GM12892 (cell line): ENCODE results near the gene CNTNAP5.

ENCODE experiments used
- DNase-seq: peaks from one replicate; pipeline ENCODE4 v3.0.0; 2011; ENCODE audit not compliant: insufficient read length
- FAIRE-seq: peaks from 2 replicates; lab custom pipeline; 2011; peaks lifted over from hg19 to GRCh38; lab: Jason Lieb, UNC
- POLR2A ChIP-seq: IDR thresholded peaks from 2 replicates; pipeline ENCODE4 v1.6.1; 2011; ENCODE audit warnings: low read depth, low read length, control low read depth
- POLR2AphosphoS5 ChIP-seq: IDR thresholded peaks from 2 replicates; pipeline ENCODE4 v1.6.1; 2011; ENCODE audit warnings: low read depth, low read length, control low read depth
- TAF1 ChIP-seq: IDR thresholded peaks from 2 replicates; pipeline ENCODE4 v1.6.1; 2011; ENCODE audit warnings: low read depth, mild to moderate bottlenecking, control low read depth, low read length, borderline replicate concordance

Gene CNTNAP5

GRCh38 chr2:124426122-124426521, 401.0 kb downstream of the CNTNAP5 start:
- DNase-seq (no peak), FAIRE-seq (no peak)
- no peak for TF ChIP-seq POLR2A
- no peak for TF ChIP-seq POLR2AphosphoS5
- TF ChIP-seq TAF1: no peak

DNA sequence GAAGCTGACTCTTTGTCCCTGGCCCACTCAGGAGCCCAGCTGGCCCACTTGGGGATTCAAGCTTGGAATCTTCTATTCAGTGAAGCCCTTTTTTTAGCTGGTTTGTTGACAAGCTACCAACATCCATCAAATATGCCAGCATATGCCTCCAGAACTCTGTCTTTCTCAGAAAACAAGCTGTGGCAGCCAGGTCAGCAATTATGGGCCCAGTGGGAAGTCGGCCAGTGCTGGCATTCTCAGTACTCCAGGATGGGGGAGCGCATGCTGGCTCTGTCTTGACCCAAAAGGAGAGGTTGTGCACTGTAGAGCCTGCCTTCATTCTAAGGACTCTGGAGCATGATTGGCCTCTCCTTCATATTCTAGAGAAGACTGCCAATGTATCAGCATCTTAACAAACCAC, 401.5 kb downstream of the CNTNAP5 start:
- no peak for TF ChIP-seq TAF1
- TF ChIP-seq POLR2AphosphoS5: no peak
- TF ChIP-seq POLR2A: no peak
- FAIRE-seq (no peak), DNase-seq (no peak)

DNA sequence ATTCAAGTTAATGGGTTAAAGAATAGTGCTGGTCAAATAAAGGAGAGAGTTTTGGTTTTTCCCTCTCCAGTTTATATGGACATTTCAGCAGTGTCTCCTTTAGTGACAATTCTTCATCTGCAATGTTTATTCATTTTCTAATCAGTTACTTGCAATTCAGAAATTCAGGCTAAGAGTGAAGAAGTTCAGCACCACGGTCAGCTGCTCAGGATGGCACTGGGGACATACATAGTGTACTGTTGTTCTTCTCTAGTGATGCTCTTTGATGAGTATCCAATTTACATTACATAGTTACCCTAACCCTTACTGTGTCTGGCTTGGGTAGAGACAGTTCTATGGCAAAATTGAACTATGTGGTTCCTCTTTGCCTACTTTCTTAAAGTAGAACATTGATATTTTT, 412.7 kb downstream of the CNTNAP5 start:
- no peak for DNase-seq
- TF ChIP-seq POLR2A (no peak), TAF1 (no peak), POLR2AphosphoS5 (no peak)
- FAIRE-seq: no peak

GRCh38 chr2:124450481-124450880, 425.4 kb downstream of the CNTNAP5 start:
- FAIRE-seq (no peak), DNase-seq (no peak)
- TF ChIP-seq TAF1: no peak
- no peak for TF ChIP-seq POLR2AphosphoS5
- no peak for TF ChIP-seq POLR2A

DNA sequence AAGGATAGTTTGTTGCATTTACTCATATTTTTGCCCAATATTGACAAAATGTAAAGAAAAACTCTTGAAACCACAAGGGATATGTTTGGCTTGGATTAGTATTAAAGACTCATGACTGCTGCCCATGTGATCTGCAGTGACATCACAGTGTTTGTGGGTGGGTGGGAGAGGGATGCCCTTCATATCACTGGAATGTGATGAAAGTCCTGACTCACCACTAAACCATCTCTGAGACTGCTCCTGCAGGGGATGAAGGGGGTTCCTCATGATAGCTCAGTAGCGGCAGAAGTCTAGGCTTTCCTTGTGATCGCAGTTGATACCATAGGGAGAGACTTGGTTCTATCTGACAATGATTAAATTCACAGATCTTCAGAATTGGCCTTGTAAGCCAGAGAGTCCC, 451.2 kb downstream of the CNTNAP5 start:
- DNase-seq (no peak), FAIRE-seq (no peak)
- TF ChIP-seq POLR2A (no peak), POLR2AphosphoS5 (no peak), TAF1 (no peak)

GRCh38 chr2:124478761-124479160, 453.7 kb downstream of the CNTNAP5 start:
- TF ChIP-seq POLR2AphosphoS5: no peak
- FAIRE-seq (no peak), DNase-seq (no peak)

DNA sequence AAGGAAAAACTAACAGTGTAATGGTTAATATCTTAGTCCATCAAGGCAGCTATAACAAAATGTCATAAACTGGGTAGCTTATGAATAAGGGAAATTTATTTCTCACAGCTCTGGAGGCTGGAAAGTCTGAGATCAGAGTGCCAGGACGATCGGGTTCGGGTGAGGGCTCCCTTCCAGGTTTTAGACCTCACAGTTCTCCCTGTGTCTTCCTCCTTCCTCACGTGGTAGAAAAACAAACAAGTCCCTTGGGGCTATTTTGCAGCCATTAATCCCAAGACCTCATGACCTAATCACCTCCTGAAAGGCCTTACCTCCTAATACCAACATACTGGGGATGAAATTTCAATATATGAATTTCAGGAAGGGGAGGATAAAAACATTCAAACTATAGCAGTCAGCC, 455.9 kb downstream of the CNTNAP5 start:
- TF ChIP-seq POLR2A (no peak), POLR2AphosphoS5 (no peak), TAF1 (no peak)
- no peak for DNase-seq
- no peak for FAIRE-seq

GRCh38 chr2:124482044-124482443, 457.0 kb downstream of the CNTNAP5 start:
- no peak for TF ChIP-seq TAF1
- no peak for TF ChIP-seq POLR2AphosphoS5
- no peak for TF ChIP-seq POLR2A
- no peak for FAIRE-seq
- DNase-seq: no peak

DNA sequence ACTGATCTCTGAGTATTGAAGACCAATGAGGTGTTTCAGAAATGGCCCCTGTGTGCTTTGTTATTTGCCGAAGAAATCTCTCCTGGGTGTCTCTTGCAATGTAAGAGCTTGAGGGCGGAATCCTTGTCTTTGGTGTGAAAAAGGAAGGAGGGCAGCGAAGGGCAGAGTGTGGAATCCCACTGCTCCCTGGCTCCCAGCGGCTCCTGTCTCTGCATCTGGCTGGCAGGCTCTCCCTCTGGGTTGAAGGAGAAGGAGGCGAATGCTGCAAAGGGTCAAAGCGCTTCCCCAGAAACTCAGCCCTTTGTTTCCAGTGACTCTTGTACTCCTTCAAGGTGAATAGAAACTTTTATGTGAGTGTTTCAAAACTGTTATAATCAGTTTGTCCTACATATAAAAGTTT, 457.5 kb downstream of the CNTNAP5 start:
- no peak for TF ChIP-seq POLR2AphosphoS5
- TF ChIP-seq TAF1: no peak
- FAIRE-seq (no peak), DNase-seq (no peak)

GRCh38 chr2:124485659-124486058, 460.6 kb downstream of the CNTNAP5 start:
- no peak for DNase-seq
- no peak for FAIRE-seq
- TF ChIP-seq POLR2AphosphoS5 (no peak), TAF1 (no peak), POLR2A (no peak)

DNA sequence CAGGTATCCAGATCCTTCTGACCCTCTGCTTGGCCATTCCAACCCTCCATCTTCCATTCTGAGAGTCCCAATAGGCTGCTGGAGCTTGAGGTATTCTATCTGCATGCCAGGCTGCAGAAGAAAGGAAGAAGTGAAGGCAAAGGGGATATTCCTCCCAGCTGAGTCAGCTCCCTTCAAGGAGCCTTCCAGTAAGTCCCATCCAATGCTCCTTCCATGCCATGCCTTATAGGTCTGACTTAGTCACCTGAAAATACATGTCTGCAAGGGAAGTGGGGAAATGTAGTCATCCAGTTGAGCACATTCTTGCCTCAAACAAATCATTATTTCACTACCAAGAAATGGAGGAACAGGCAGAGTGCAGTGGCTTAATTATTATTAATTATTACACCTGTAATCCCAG, 464.6 kb downstream of the CNTNAP5 start:
- TF ChIP-seq POLR2A (no peak), POLR2AphosphoS5 (no peak), TAF1 (no peak)
- DNase-seq: no peak
- FAIRE-seq: no peak

GRCh38 chr2:124501575-124502152, 476.6 kb downstream of the CNTNAP5 start:
- FAIRE-seq (no peak), DNase-seq (no peak)
- no peak for TF ChIP-seq POLR2A
- TF ChIP-seq TAF1: no peak

- DNase-seq: no peak
- TF ChIP-seq POLR2AphosphoS5 (no peak), POLR2A (no peak), TAF1 (no peak)
- no peak for FAIRE-seq
Observed at GRCh38 chr2:124514236-124514635, 489.1 kb downstream of the CNTNAP5 start.

DNA sequence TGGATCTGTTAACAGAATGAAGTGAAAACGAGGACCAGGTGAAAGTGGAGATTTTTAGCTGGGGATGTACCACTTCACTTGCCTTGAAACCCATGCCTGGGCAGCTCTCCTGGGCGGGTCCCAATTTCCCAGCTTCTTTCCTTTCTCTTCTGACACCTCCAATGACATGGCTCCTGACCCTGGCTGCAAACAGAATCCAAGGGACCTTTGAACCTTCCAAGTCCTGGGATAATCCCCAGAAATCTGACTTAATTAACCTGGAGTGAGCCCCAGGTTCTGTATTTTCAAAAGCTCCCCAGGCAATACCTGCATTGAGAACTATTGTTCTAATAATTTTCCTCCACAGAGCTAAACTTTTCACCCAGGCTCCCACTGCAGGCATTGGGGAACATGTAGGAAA, 495.9 kb downstream of the CNTNAP5 start:
- no peak for DNase-seq
- TF ChIP-seq POLR2AphosphoS5: no peak
- TF ChIP-seq POLR2A: no peak
- no peak for TF ChIP-seq TAF1
- no peak for FAIRE-seq
